Ishikawa (cell line): ENCODE data around the gene FFAR4.

Source experiments
- CEBPB ChIP-seq: IDR thresholded peaks from 2 replicates; pipeline ENCODE4 v1.6.1; 2012
- CREB1 ChIP-seq: IDR thresholded peaks from 2 replicates; pipeline ENCODE4 v1.6.1; 2012; ENCODE audit warnings: low read depth
- EGR1 ChIP-seq: IDR thresholded peaks from 2 replicates; pipeline ENCODE4 v1.6.1; 2012
- EP300 ChIP-seq: IDR thresholded peaks from 2 replicates; pipeline ENCODE4 v1.6.1; 2012; ENCODE audit warnings: borderline replicate concordance
- FOXM1 ChIP-seq: IDR thresholded peaks from 2 replicates; pipeline ENCODE4 v1.6.1; 2012; ENCODE audit warnings: low read depth, borderline replicate concordance
- NFIC ChIP-seq: IDR thresholded peaks from 2 replicates; pipeline ENCODE4 v1.6.1; 2012
- RAD21 ChIP-seq: IDR thresholded peaks from 2 replicates; pipeline ENCODE4 v1.6.1; 2012; ENCODE audit warnings: low read depth
- TAF1 ChIP-seq: IDR thresholded peaks from 2 replicates; pipeline ENCODE4 v1.6.1; 2012; ENCODE audit warnings: low read depth, mild to moderate bottlenecking
- TCF12 ChIP-seq: IDR thresholded peaks from 2 replicates; pipeline ENCODE4 v1.6.1; 2012; ENCODE audit warnings: low read depth
- TEAD4 ChIP-seq: IDR thresholded peaks from 2 replicates; pipeline ENCODE4 v1.6.1; 2012
- YY1 ChIP-seq: IDR thresholded peaks from 2 replicates; pipeline ENCODE4 v1.6.1; 2012; ENCODE audit warnings: low read depth
- ZBTB7A ChIP-seq: IDR thresholded peaks from 2 replicates; pipeline ENCODE4 v1.6.1; 2012; ENCODE audit warnings: low read depth
- TF ChIP-seq, protein P1 (sequence below): IDR thresholded peaks from 2 replicates; pipeline ENCODE4 v1.6.1; 2012
- TF ChIP-seq, protein P2 (sequence below): IDR thresholded peaks from 2 replicates; pipeline ENCODE4 v1.6.1; 2012; ENCODE audit warnings: low read depth, mild to moderate bottlenecking
- TF ChIP-seq, protein P3 (sequence below): IDR thresholded peaks from 2 replicates; pipeline ENCODE4 v1.6.1; 2012

The FFAR4 gene

DNA sequence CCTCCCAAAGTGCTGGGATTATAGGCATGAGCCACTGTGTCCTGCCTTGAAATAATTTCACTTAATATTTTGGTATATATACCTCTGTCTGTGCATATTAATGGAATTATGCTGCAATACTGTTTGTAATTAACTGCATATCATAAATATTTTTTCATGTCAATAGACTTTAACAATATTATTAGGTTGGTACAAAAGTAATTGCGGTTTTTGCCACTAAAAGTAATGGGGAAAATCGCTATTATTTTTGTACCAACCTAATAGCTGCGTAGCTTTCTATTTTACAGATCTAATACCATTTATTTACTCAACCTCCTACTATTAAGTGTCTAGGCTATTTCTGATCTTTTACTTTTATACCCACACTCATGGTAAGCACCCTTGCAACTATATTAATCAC is 42.0 kb downstream of the FFAR4 start:
- TF ChIP-seq, protein P1, sequence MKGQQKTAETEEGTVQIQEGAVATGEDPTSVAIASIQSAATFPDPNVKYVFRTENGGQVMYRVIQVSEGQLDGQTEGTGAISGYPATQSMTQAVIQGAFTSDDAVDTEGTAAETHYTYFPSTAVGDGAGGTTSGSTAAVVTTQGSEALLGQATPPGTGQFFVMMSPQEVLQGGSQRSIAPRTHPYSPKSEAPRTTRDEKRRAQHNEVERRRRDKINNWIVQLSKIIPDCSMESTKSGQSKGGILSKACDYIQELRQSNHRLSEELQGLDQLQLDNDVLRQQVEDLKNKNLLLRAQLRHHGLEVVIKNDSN: no peak
- TF ChIP-seq, protein P2, sequence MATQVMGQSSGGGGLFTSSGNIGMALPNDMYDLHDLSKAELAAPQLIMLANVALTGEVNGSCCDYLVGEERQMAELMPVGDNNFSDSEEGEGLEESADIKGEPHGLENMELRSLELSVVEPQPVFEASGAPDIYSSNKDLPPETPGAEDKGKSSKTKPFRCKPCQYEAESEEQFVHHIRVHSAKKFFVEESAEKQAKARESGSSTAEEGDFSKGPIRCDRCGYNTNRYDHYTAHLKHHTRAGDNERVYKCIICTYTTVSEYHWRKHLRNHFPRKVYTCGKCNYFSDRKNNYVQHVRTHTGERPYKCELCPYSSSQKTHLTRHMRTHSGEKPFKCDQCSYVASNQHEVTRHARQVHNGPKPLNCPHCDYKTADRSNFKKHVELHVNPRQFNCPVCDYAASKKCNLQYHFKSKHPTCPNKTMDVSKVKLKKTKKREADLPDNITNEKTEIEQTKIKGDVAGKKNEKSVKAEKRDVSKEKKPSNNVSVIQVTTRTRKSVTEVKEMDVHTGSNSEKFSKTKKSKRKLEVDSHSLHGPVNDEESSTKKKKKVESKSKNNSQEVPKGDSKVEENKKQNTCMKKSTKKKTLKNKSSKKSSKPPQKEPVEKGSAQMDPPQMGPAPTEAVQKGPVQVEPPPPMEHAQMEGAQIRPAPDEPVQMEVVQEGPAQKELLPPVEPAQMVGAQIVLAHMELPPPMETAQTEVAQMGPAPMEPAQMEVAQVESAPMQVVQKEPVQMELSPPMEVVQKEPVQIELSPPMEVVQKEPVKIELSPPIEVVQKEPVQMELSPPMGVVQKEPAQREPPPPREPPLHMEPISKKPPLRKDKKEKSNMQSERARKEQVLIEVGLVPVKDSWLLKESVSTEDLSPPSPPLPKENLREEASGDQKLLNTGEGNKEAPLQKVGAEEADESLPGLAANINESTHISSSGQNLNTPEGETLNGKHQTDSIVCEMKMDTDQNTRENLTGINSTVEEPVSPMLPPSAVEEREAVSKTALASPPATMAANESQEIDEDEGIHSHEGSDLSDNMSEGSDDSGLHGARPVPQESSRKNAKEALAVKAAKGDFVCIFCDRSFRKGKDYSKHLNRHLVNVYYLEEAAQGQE: no peak

DNA sequence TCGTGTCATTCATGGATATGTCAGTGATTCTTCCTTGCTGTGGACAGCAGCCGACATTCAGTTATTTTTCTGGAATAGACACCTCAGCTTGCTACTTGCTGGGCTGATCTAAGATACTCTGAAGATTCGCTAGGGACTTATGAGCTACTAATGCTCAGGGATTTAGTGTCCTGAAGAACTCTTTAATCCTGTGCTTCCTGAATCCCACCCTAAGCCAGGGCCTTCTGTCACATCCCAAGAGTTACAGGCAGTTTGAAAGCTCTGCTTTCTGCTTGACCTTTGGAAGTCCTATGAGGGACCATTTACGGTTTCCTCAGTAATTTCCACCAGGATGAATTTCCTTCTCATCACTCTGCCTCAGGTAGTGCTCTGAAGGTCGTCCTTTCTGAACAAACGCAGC is 45.8 kb downstream of the FFAR4 start, which contains the start of gene PDE6C:
TSS of gene PDE6C (plus strand) at position 227 of the 400 bp plus-strand sequence. CDS start 189 bp downstream, outside the sequence.
- no peak for TF ChIP-seq TCF12
- TF ChIP-seq FOXM1: no peak
- TF ChIP-seq, protein P1: no peak
- TF ChIP-seq ZBTB7A: no peak

DNA sequence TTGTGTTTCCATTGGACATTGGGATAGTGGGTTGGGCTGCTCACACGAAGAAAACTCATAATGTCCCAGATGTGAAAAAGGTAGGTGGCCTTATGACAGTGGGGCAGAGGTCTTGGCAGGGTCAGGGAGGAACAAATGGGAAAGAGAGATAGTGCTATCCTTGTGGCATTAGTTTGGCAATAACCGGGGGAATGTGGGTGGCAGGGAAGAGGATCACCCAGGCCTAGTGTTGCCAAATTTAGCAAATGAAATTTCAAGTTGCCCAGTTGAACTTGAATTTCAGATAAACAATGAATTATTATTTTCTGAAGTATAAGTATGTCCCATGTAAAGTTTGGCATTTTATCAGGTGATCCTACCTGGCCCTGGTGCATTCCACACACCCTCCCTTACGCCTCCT is 46.7 kb downstream of the FFAR4 start:
- TF ChIP-seq TEAD4 (no peak), EP300 (no peak), NFIC (no peak), FOXM1 (no peak), YY1 (no peak), TAF1 (no peak), TCF12 (no peak), CREB1 (no peak), EGR1 (no peak), RAD21 (no peak), ZBTB7A (no peak), CEBPB (no peak)
- TF ChIP-seq, protein P1: no peak
- TF ChIP-seq, protein P3, sequence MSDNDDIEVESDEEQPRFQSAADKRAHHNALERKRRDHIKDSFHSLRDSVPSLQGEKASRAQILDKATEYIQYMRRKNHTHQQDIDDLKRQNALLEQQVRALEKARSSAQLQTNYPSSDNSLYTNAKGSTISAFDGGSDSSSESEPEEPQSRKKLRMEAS: no peak
- TF ChIP-seq, protein P2: no peak

DNA sequence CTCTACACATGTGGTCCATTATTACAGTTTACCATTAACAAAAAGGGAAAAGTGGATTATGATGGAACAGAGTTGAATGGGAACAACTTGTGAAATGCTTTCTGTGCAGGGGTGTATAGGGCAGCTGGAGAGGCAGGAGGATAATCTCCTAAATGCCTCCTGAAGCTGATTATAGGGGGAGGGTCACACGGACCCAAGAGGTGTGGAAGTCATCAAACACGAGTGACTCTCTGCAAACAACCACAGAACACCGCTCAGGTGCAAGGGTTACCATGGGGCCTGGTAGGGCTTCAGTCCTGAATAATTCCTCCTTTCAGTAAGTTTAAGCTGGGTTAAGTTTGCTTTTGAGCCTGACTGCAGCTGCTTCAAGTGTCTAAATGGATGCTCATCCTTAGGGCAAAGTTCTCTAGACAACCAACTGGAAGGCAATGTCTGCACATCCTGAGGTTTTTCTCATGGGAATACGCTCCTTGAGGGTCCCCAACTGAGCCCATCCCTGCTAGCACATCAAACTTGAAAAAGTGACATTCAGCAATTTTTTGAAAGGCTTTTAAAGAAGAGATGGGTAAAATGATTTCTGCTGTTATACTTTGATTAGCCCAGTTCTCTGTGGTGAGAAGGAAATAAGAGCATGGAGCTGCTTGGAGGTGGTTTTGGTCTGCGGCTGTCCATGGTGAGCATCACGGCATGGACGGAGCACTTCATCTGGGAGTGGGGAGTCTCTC is 47.8 kb downstream of the FFAR4 start:
- no peak for TF ChIP-seq FOXM1
- TF ChIP-seq, protein P2: no peak
- TF ChIP-seq TEAD4: no peak
- no peak for TF ChIP-seq ZBTB7A
- TF ChIP-seq CREB1: no peak
- TF ChIP-seq, protein P1: no peak
- no peak for TF ChIP-seq CEBPB
